CD1c-positive myeloid dendritic cell (primary cell): ENCODE results near the gene ANO10.
"Not testable (repeated sequence)": the region's sequence is repeated elsewhere in the genome, so short reads cannot be mapped to it uniquely, and the experiment has no call there.

Experiments
- DNase-seq: peaks from one replicate; pipeline ENCODE4 v3.0.0-alpha.2; 2016; ENCODE audit errors: extremely low spot score

The ANO10 gene

GRCh38 chr3:43372007-43372740 lies 249.6 kb downstream of the ANO10 start:
- no peak for DNase-seq

- no peak for DNase-seq
Measured at GRCh38 chr3:43371494-43371893, 250.3 kb downstream of the ANO10 start.

- DNase-seq, result peak; percentile 43
Measured at GRCh38 chr3:43370293-43370980, 251.4 kb downstream of the ANO10 start.

GRCh38 chr3:43369404-43370292 lies 252.2 kb downstream of the ANO10 start:
- peak; percentile 78 for DNase-seq

GRCh38 chr3:43366885-43367284 lies 254.9 kb downstream of the ANO10 start:
- DNase-seq, result no peak

- no peak for DNase-seq
Measured at GRCh38 chr3:43366481-43366880, 255.3 kb downstream of the ANO10 start.

GRCh38 chr3:43365601-43366305 lies 256.1 kb downstream of the ANO10 start:
- DNase-seq, result no peak

GRCh38 chr3:43364926-43365325 lies 256.9 kb downstream of the ANO10 start:
- no peak for DNase-seq

- DNase-seq, result no peak
Measured at GRCh38 chr3:43364494-43364893, 257.3 kb downstream of the ANO10 start.

GRCh38 chr3:43363621-43364266 lies 258.1 kb downstream of the ANO10 start:
- DNase-seq, result no peak

- DNase-seq, result no peak
Measured at GRCh38 chr3:43362961-43363360, 258.9 kb downstream of the ANO10 start.

- DNase-seq, result no peak
Measured at GRCh38 chr3:43362183-43362582, 259.6 kb downstream of the ANO10 start.

GRCh38 chr3:43361077-43361476 lies 260.7 kb downstream of the ANO10 start:
- DNase-seq, result no peak

- not testable (repeated sequence) for DNase-seq
Measured at GRCh38 chr3:43356033-43356432, 265.8 kb downstream of the ANO10 start.

GRCh38 chr3:43353923-43354670 lies 267.7 kb downstream of the ANO10 start:
- DNase-seq, result no peak

GRCh38 chr3:43353393-43353792 lies 268.4 kb downstream of the ANO10 start:
- DNase-seq, result no peak

GRCh38 chr3:43349716-43350115 lies 272.1 kb downstream of the ANO10 start:
- DNase-seq, result no peak

- DNase-seq, result no peak
Measured at GRCh38 chr3:43348852-43349574, 272.8 kb downstream of the ANO10 start.

GRCh38 chr3:43348350-43348749 lies 273.5 kb downstream of the ANO10 start:
- DNase-seq, result no peak

GRCh38 chr3:43347774-43348173 lies 274.0 kb downstream of the ANO10 start:
- no peak for DNase-seq
